Measurements from ENCODE around the gene DNAH17. TPM values are rescaled to one million over a fixed set of nuclear protein-coding genes. Genes with fewer than 3 reads are reported as not detected.

DNAH17 gene
- total RNA-seq, 2 donors from 2014 or later = 0.58 to 1.4 TPM

- H3K27ac Mint-ChIP-seq = peak overlapping the region; percentile 81 to 93
- DNase-seq (ENCODE audit: low spot score in 2 of 2) = no peak
- H3K36me3 Mint-ChIP-seq = peaks cover 9 to 46% of the 10 kb centered on the region in 2 donors
- ATAC-seq = no peak
- no peaks in the 10 kb centered on the region for H3K9me3 Mint-ChIP-seq
Measured at GRCh38 chr17:78419970-78420815, 157.0 kb downstream of the DNAH17 start.

GRCh38 chr17:78418326-78419026, 158.7 kb downstream of the DNAH17 start:
- no peaks in the 10 kb centered on the region for H3K9me3 Mint-ChIP-seq
- no peak for ATAC-seq
- DNase-seq (ENCODE audit: low spot score in 2 of 2) = no peak
- peaks cover 9 to 54% of the 10 kb centered on the region in 2 donors for H3K36me3 Mint-ChIP-seq
- H3K27ac Mint-ChIP-seq = no peak overlapping the region

- peaks cover 9 to 55% of the 10 kb centered on the region in 2 donors for H3K36me3 Mint-ChIP-seq
- no peaks in the 10 kb centered on the region for H3K9me3 Mint-ChIP-seq
- no peak for ATAC-seq
- DNase-seq (ENCODE audit: low spot score in 2 of 2) = no peak
- H3K27ac Mint-ChIP-seq = peak overlapping the region; percentile 91 to 94
Measured at GRCh38 chr17:78417531-78417909, 159.7 kb downstream of the DNAH17 start.

GRCh38 chr17:78416791-78417530, 160.2 kb downstream of the DNAH17 start:
- Mint-ChIP-seq H3K9me3 (no peaks in the 10 kb centered on the region), H3K36me3 (peaks cover 8 to 55% of the 10 kb centered on the region in 2 donors), H3K27ac (peak overlapping the region; percentile 91 to 94)
- DNase-seq (ENCODE audit: low spot score in 2 of 2) = no peak
- no peak for ATAC-seq

- no peaks in the 10 kb centered on the region for H3K9me3 Mint-ChIP-seq
- ATAC-seq (no peak), DNase-seq (ENCODE audit: low spot score in 2 of 2) (no peak)
- peak overlapping the region; percentile 91 to 94 for H3K27ac Mint-ChIP-seq
- H3K36me3 Mint-ChIP-seq = peaks cover 0 to 47% of the 10 kb centered on the region in 2 donors
Measured at GRCh38 chr17:78415821-78416711, 161.1 kb downstream of the DNAH17 start.

- peaks cover 0 to 42% of the 10 kb centered on the region in 2 donors for H3K36me3 Mint-ChIP-seq
- no peaks in the 10 kb centered on the region for H3K9me3 Mint-ChIP-seq
- peak overlapping the region; percentile 91 to 94 for H3K27ac Mint-ChIP-seq
- peak in 1 of 2 donors; percentile 52 for DNase-seq (ENCODE audit: low spot score in 2 of 2)
- peak; percentile 14 to 22 for ATAC-seq
Measured at GRCh38 chr17:78414178-78415162, 162.7 kb downstream of the DNAH17 start.

GRCh38 chr17:78412403-78412802, 164.8 kb downstream of the DNAH17 start:
- ATAC-seq (peak; percentile 38 to 69), DNase-seq (ENCODE audit: low spot score in 2 of 2) (peak; percentile 54 to 77)
- Mint-ChIP-seq H3K9me3 (no peaks in the 10 kb centered on the region), H3K36me3 (peaks cover 0 to 33% of the 10 kb centered on the region in 2 donors), H3K27ac (peak overlapping the region; percentile 91 to 94)

- ATAC-seq (no peak), DNase-seq (ENCODE audit: low spot score in 2 of 2) (no peak)
- Mint-ChIP-seq H3K9me3 (no peaks in the 10 kb centered on the region), H3K27ac (peak overlapping the region; percentile 91 to 94), H3K36me3 (peaks cover 0 to 23% of the 10 kb centered on the region in 2 donors)
Measured at GRCh38 chr17:78411241-78411857, 165.8 kb downstream of the DNAH17 start.

GRCh38 chr17:78409191-78409928, 167.8 kb downstream of the DNAH17 start:
- H3K36me3 Mint-ChIP-seq = peaks cover 0 to 25% of the 10 kb centered on the region in 2 donors
- DNase-seq (ENCODE audit: low spot score in 2 of 2) (no peak), ATAC-seq (no peak)
- peak overlapping the region; percentile 61 to 68 for H3K27ac Mint-ChIP-seq
- H3K9me3 Mint-ChIP-seq = no peaks in the 10 kb centered on the region

GRCh38 chr17:78408476-78409050, 168.6 kb downstream of the DNAH17 start:
- Mint-ChIP-seq H3K27ac (peak overlapping the region; percentile 68 to 84), H3K36me3 (peaks cover 4 to 25% of the 10 kb centered on the region in 2 donors), H3K9me3 (no peaks in the 10 kb centered on the region)
- DNase-seq (ENCODE audit: low spot score in 2 of 2) (no peak), ATAC-seq (no peak)

- Mint-ChIP-seq H3K9me3 (no peaks in the 10 kb centered on the region), H3K27ac (peak overlapping the region; percentile 68 to 84), H3K36me3 (peaks cover 12 to 34% of the 10 kb centered on the region in 2 donors)
- no peak for DNase-seq (ENCODE audit: low spot score in 2 of 2)
- peak in 1 of 2 donors; percentile 38 for ATAC-seq
Measured at GRCh38 chr17:78407387-78408000, 169.7 kb downstream of the DNAH17 start.

GRCh38 chr17:78406920-78407319, 170.3 kb downstream of the DNAH17 start:
- no peak for DNase-seq (ENCODE audit: low spot score in 2 of 2)

GRCh38 chr17:78406396-78406795, 170.8 kb downstream of the DNAH17 start:
- Mint-ChIP-seq H3K9me3 (no peaks in the 10 kb centered on the region), H3K27ac (peak overlapping the region; percentile 44 to 91), H3K36me3 (peaks cover 12 to 34% of the 10 kb centered on the region in 2 donors)
- DNase-seq (ENCODE audit: low spot score in 2 of 2) (no peak), ATAC-seq (no peak)

More at GRCh38 chr17:78406920-78407319, 170.3 kb downstream of the DNAH17 start:
- Mint-ChIP-seq H3K9me3 (no peaks in the 10 kb centered on the region), H3K36me3 (peaks cover 12 to 34% of the 10 kb centered on the region in 2 donors), H3K27ac (peak overlapping the region; percentile 44 to 84)
- no peak for ATAC-seq

Measured in activated naive CD4-positive, alpha-beta T cell treated with anti-CD3 and anti-CD28 coated beads, Interleukin-2, amount 50 U/mL, for 72 hours (primary cell).